ENCODE data around the gene ZNF831. TPM values are rescaled to one million over a fixed set of nuclear protein-coding genes. Genes with fewer than 3 reads are reported as not detected.

ZNF831 gene
- total RNA-seq, 1 experiment from 2014 or later = not detected

- H3K4me3 ChIP-seq (ENCODE audit: low read depth, low read length) = no peak overlapping the region
- Mint-ChIP-seq H3K27ac (ENCODE audit: unreplicated experiment) (no peak overlapping the region), H3K4me3 (ENCODE audit: unreplicated experiment) (no peak overlapping the region), H3K9me3 (ENCODE audit: unreplicated experiment) (no peaks in the 10 kb centered on the region), H3K36me3 (ENCODE audit: insufficient read depth, unreplicated experiment) (no peaks in the 10 kb centered on the region), H3K27me3 (ENCODE audit: insufficient read depth, unreplicated experiment) (peaks cover 28% of the 10 kb centered on the region), H3K4me1 (ENCODE audit: low read depth, unreplicated experiment) (peaks cover 8% of the 10 kb centered on the region)
- DNase-seq = no peak
- intact Hi-C loops (cut with micrococcal nuclease; ENCODE audit: unreplicated experiment) = no loop called here
- BruUV-seq (replicated peaks) = no TSS peak
- peaks cover 3% of the 10 kb centered on the region; the same call in 1 of the 2 replicates for H3K9me3 ChIP-seq
- ChIA-PET CTCF (interaction anchor here (0.9 kb wide), 1 partner anchor 65 kb away, joined by 3 read pairs; no protein-coding TSS in a partner anchor), POLR2A (no interaction called here)
- H3K27me3 ChIP-seq (replicated peaks; ENCODE audit: control insufficient read depth, insufficient read depth, low read length) = no peaks in the 10 kb centered on the region
- no peak for TF ChIP-seq CTCF (IDR thresholded peaks at IDR 0.05; ENCODE audit: insufficient read depth in 1 of 2, low read depth in 1 of 2, low read length in 1 of 2, severe bottlenecking in 1 of 2, unreplicated experiment in 1 of 2)
- H3K4me1 ChIP-seq = peaks cover 15% of the 10 kb centered on the region
- no peaks in the 10 kb centered on the region for H3K36me3 ChIP-seq (ENCODE audit: control insufficient read depth, insufficient read depth, low read length)
Measured at GRCh38 chr20:59152559-59153354, 10.9 kb upstream of the ZNF831 start.

- POLR2A ChIA-PET = no interaction called here
- no peak for TF ChIP-seq CTCF (IDR thresholded peaks at IDR 0.05; ENCODE audit: insufficient read depth in 1 of 2, low read depth in 1 of 2, low read length in 1 of 2, severe bottlenecking in 1 of 2, unreplicated experiment in 1 of 2)
- H3K4me1 ChIP-seq = peaks cover 15% of the 10 kb centered on the region
- H3K36me3 Mint-ChIP-seq (ENCODE audit: insufficient read depth, unreplicated experiment) = no peaks in the 10 kb centered on the region
- H3K27me3 Mint-ChIP-seq (ENCODE audit: insufficient read depth, unreplicated experiment) = peaks cover 30% of the 10 kb centered on the region
- no peaks in the 10 kb centered on the region for H3K9me3 Mint-ChIP-seq (ENCODE audit: unreplicated experiment)
- no peak overlapping the region for H3K27ac Mint-ChIP-seq (ENCODE audit: unreplicated experiment)
- no peak overlapping the region for H3K4me3 Mint-ChIP-seq (ENCODE audit: unreplicated experiment)
- no peak for DNase-seq
- no peaks in the 10 kb centered on the region for H3K9me3 ChIP-seq
- no TSS peak for BruUV-seq (replicated peaks)
- H3K27me3 ChIP-seq (replicated peaks; ENCODE audit: control insufficient read depth, insufficient read depth, low read length) = no peaks in the 10 kb centered on the region
- CTCF ChIA-PET = no interaction called here
- H3K4me3 ChIP-seq (ENCODE audit: low read depth, low read length) = no peak overlapping the region
- peaks cover 8% of the 10 kb centered on the region for H3K4me1 Mint-ChIP-seq (ENCODE audit: low read depth, unreplicated experiment)
- H3K36me3 ChIP-seq (ENCODE audit: control insufficient read depth, insufficient read depth, low read length) = no peaks in the 10 kb centered on the region
- intact Hi-C loops (cut with micrococcal nuclease; ENCODE audit: unreplicated experiment) = no loop called here
Measured at GRCh38 chr20:59153355-59153681, 10.3 kb upstream of the ZNF831 start.

- ChIA-PET CTCF (no interaction called here), POLR2A (interaction anchor here (0.6 kb wide), 1 partner anchor 14 kb away, joined by 4 read pairs; no protein-coding TSS in a partner anchor)
- Mint-ChIP-seq H3K36me3 (ENCODE audit: insufficient read depth, unreplicated experiment) (no peaks in the 10 kb centered on the region), H3K4me1 (ENCODE audit: low read depth, unreplicated experiment) (peaks cover 8% of the 10 kb centered on the region), H3K9me3 (ENCODE audit: unreplicated experiment) (no peaks in the 10 kb centered on the region), H3K4me3 (ENCODE audit: unreplicated experiment) (no peak overlapping the region), H3K27me3 (ENCODE audit: insufficient read depth, unreplicated experiment) (peaks cover 30% of the 10 kb centered on the region), H3K27ac (ENCODE audit: unreplicated experiment) (no peak overlapping the region)
- Histone ChIP-seq H3K4me3 (ENCODE audit: low read depth, low read length) (no peak overlapping the region), H3K36me3 (ENCODE audit: control insufficient read depth, insufficient read depth, low read length) (no peaks in the 10 kb centered on the region), H3K4me1 (peaks cover 15% of the 10 kb centered on the region), H3K27me3 (replicated peaks; ENCODE audit: control insufficient read depth, insufficient read depth, low read length) (no peaks in the 10 kb centered on the region), H3K9me3 (no peaks in the 10 kb centered on the region)
- DNase-seq = no peak
- BruUV-seq (replicated peaks) = no TSS peak
- intact Hi-C loops (cut with micrococcal nuclease; ENCODE audit: unreplicated experiment) = no loop called here
- no peak for TF ChIP-seq CTCF (IDR thresholded peaks at IDR 0.05; ENCODE audit: insufficient read depth in 1 of 2, low read depth in 1 of 2, low read length in 1 of 2, severe bottlenecking in 1 of 2, unreplicated experiment in 1 of 2)
Measured at GRCh38 chr20:59153832-59154231, 9.8 kb upstream of the ZNF831 start.

Measured in Caco-2 (cell line).